CD4-positive, alpha-beta T cell treated with Interleukin-6 for 4 hours (primary cell): ENCODE data around the gene RAB19.
"Not testable (repeated sequence)": the region's sequence is repeated elsewhere in the genome, so short reads cannot be mapped to it uniquely, and the experiment has no call there.

ENCODE experiments used
- DNase-seq: peaks from one replicate; pipeline ENCODE4 v3.0.0-alpha.2; 2020; ENCODE audit warnings: mixed read lengths

The RAB19 gene

GRCh38 chr7:140453785-140454656 lies 50.2 kb downstream of the RAB19 start:
- not testable (repeated sequence) for DNase-seq

GRCh38 chr7:140454657-140455015 lies 50.8 kb downstream of the RAB19 start:
- DNase-seq: no peak

- no peak for DNase-seq
These were observed 51.9 kb downstream of the RAB19 start for GRCh38 chr7:140455743-140456142.

GRCh38 chr7:140456551-140457051 lies 52.7 kb downstream of the RAB19 start:
- no peak for DNase-seq

GRCh38 chr7:140458201-140458600 lies 54.3 kb downstream of the RAB19 start:
- no peak for DNase-seq

- no peak for DNase-seq
These were observed 55.1 kb downstream of the RAB19 start for GRCh38 chr7:140458916-140459315.

GRCh38 chr7:140463111-140463510 lies 59.3 kb downstream of the RAB19 start:
- DNase-seq: no peak

GRCh38 chr7:140475747-140476333 lies 72.0 kb downstream of the RAB19 start:
- DNase-seq: peak; percentile 67

GRCh38 chr7:140476698-140477261 lies 72.9 kb downstream of the RAB19 start:
- no peak for DNase-seq
